Measurements from ENCODE around the gene SLC31A1.
"Not testable (repeated sequence)": the region's sequence is repeated elsewhere in the genome, so short reads cannot be mapped to it uniquely, and the experiment has no call there.

Gene SLC31A1

GRCh38 chr9:113221800-113222481 lies 597 bp downstream of the SLC31A1 start:
- no peak for DNase-seq

DNA sequence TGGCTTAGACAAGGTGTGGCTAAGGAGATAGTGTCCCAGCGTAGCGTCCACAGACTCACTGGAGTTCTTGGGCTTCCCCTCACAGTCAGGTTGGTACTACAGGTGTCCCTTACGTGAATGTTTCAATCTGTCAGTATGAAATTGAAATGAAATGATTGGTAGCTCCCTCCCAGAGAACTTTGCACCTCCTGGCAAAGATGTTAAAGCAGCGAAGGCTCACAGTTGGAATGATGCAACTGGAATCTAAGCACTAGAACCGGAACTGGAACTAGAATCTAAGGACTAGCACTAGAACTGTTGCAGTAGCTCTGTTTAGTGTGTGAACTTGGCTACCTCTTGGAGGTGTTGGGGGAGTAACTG lies 1.1 kb downstream of the SLC31A1 start:
- DNase-seq: no peak

GRCh38 chr9:113223963-113224362 lies 2.6 kb downstream of the SLC31A1 start:
- DNase-seq: no peak

DNA sequence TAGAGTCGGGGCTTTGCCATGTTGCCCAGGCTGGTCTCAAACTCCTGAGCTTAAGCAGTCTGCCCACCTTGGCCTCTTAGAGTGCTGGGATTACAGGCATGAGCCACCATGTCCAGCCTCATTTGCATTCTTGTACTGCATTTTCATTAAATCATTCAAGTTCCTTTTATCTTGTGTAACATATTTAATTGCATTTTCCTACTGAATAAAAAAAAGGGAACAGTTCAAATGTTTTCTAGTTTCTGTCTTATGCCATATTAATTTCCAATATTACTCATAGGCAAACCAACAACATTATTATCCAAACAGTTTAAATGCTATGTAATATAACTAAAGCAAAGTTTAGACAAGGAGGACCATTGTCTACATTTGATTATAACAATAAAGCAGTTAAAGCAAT lies 6.1 kb downstream of the SLC31A1 start:
- no peak for DNase-seq

- no peak for DNase-seq
Observed at GRCh38 chr9:113228130-113228665, 6.9 kb downstream of the SLC31A1 start.

DNA sequence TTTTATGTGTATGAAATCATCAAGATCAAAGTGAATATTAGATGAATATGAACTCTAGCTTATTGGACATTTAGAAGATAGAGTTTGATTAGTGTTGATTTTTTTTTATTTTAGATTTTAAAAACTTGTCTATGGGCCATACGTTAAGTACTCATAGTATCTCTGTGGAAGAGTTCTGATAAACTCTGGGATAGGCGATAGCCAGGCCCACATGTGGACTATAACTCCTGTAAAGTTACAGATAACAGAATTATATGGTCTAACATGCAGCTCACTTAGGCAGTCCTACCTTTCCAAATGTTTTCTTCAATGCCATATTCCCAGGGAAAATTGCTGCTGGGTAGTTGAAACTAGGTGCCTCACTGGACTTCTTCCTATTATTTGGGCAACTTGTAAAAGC lies 10.4 kb downstream of the SLC31A1 start:
- no peak for DNase-seq

GRCh38 chr9:113235701-113236255 lies 14.4 kb downstream of the SLC31A1 start:
- not testable (repeated sequence) for DNase-seq

GRCh38 chr9:113237026-113237425 lies 15.7 kb downstream of the SLC31A1 start:
- no peak for DNase-seq

DNA sequence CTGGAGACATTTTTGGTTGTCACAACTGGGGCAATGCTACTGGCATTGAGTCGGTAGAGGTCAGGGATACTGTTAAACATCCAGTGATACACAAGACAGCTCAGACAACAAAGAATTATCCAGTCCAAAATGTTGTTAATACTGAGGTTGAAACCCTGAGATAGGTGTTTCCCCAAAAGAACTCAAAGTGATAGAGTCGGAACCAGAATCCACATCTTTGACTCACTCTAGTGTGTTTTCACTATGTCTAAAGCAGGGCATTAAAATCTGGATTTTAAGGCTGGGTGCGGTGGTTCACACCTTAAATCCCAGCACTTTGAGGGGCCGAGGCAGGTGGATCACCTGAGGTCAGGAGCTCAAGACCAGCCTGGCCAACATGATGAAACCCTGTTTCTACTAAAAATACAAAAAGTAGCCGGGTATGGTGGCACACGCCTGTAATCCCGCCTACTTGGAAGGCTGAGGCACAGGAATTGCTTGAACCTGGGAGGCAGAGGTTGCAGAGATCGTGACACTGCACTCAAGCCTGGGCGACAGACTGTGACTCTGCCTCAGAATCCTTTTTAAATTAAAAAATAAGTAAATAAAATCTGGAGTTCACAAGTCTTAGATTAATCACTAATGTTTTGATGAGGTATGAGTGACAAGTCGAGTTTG lies 17.0 kb downstream of the SLC31A1 start:
- no peak for DNase-seq

GRCh38 chr9:113238859-113239232 lies 17.5 kb downstream of the SLC31A1 start:
- no peak for DNase-seq

GRCh38 chr9:113241161-113241560 lies 19.8 kb downstream of the SLC31A1 start:
- no peak for DNase-seq

- no peak for DNase-seq
Observed at GRCh38 chr9:113244556-113244955, 23.2 kb downstream of the SLC31A1 start.

DNA sequence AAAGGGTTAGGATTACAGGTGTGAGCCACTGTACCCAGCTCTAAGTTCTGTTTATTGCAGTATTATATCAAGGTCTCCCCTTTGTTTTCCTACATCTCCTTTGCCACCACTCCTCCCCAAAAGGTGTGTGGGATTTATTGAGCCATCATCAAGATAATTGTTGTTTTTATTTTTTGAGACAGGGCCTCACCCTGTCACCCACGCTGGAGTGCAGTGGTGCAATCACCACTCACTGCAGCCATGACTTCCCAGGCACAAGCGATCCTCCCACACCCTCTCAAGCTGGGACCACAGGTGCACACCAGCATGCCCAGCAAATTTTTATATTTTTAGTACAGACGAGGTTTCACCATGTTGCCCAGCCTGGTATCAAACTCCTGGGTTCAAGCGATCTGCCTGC lies 24.6 kb downstream of the SLC31A1 start:
- DNase-seq: no peak

GRCh38 chr9:113246928-113247327 lies 25.6 kb downstream of the SLC31A1 start:
- no peak for DNase-seq

DNA sequence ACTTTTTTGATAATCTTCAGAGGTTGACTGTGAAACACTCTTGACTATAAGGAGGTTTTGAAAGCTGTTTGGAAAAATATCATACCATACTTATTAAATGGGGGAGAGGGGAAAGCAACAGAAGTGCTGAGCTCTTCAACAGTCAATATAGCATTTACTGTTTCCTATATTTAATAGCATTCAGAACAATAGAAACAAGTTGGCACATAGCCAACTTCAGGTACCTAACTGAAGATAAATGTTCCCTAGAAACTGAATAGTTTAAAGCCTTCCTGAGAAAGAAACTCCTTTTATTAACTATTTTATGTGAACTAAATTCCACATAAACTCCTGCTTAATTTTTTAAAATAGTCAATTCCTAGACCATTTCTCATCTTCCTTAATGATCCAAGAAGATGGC lies 26.3 kb downstream of the SLC31A1 start:
- DNase-seq: no peak

GRCh38 chr9:113249661-113250060 lies 28.3 kb downstream of the SLC31A1 start:
- not testable (repeated sequence) for DNase-seq

GRCh38 chr9:113250807-113251206 lies 29.5 kb downstream of the SLC31A1 start:
- DNase-seq: no peak

DNA sequence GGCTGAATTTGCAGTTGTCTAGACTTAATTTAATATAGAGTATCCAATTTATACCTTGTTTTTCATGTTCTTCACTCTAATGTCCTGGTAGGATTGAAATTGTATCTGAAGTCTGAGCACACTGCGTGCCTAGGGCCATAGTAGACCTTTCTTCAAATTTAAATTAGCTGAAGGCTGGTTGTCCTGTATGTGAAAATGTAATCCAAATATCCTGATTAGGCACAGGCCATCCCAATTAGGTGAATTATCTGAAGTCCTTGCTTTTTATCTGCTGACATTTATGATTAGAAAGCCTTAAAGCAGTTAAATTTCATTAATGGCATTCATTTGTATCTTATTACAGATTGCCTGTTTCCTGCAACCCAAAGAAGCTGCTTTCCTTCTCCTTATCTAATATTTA lies 33.6 kb downstream of the SLC31A1 start:
- no peak for DNase-seq

- no peak for DNase-seq
Observed at GRCh38 chr9:113255438-113255837, 34.1 kb downstream of the SLC31A1 start.

DNA sequence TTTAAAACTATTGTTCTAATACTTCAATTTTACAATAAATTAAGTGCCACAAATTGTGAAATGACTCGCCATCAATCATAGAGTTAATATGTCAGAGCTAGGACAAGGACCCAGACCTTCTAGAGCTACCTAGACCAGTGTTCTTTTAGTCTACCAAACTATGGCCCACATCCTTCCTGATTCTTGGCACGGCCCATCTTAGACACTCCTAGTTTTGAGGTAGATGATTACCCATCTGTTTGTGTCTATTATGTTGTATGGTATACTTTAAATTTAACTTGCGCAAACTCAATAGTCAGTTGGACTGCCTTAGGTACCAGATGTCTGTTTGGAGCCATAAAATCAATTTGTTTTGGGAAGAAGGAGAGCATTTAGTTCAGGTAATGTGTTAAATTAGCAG lies 36.5 kb downstream of the SLC31A1 start:
- no peak for DNase-seq

- DNase-seq: no peak
Observed at GRCh38 chr9:113258282-113258681, 36.9 kb downstream of the SLC31A1 start.

- no peak for DNase-seq
Observed at GRCh38 chr9:113261917-113262671, 40.8 kb downstream of the SLC31A1 start.

GRCh38 chr9:113266174-113266573 lies 44.8 kb downstream of the SLC31A1 start:
- DNase-seq: no peak
